PC-3 (cell line): ENCODE results near the gene GLTPD2.

Experiments
- EZH2 ChIP-seq: fragments of 300-600 bp; sonication (generic); IDR thresholded peaks from one replicate; pipeline ENCODE4 v1.6.1; 2017; ENCODE audit warnings: antibody characterized with exemption, mild to moderate bottlenecking, low read length; ENCODE audit not compliant: unreplicated experiment
- EZH2phosphoT487 ChIP-seq: fragments of 300-600 bp; sonication (generic); IDR thresholded peaks from 2 replicates; pipeline ENCODE4 v1.6.1; 2018; ENCODE audit warnings: mild to moderate bottlenecking, antibody characterized with exemption, low read length, borderline replicate concordance
- TF ChIP-seq, protein P1 (sequence below): fragments of 300-600 bp; sonication (generic); conservative IDR thresholded peaks from 2 replicates; pipeline ENCODE4 v1.5.1; 2017; ENCODE audit warnings: antibody characterized with exemption, low read depth, mild to moderate bottlenecking, low read length

- TF ChIP-seq, protein P1, sequence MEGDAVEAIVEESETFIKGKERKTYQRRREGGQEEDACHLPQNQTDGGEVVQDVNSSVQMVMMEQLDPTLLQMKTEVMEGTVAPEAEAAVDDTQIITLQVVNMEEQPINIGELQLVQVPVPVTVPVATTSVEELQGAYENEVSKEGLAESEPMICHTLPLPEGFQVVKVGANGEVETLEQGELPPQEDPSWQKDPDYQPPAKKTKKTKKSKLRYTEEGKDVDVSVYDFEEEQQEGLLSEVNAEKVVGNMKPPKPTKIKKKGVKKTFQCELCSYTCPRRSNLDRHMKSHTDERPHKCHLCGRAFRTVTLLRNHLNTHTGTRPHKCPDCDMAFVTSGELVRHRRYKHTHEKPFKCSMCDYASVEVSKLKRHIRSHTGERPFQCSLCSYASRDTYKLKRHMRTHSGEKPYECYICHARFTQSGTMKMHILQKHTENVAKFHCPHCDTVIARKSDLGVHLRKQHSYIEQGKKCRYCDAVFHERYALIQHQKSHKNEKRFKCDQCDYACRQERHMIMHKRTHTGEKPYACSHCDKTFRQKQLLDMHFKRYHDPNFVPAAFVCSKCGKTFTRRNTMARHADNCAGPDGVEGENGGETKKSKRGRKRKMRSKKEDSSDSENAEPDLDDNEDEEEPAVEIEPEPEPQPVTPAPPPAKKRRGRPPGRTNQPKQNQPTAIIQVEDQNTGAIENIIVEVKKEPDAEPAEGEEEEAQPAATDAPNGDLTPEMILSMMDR: no peak
- no peak for TF ChIP-seq EZH2
- TF ChIP-seq EZH2phosphoT487: no peak
Measured at GRCh38 chr17:4739122-4740024, 49.4 kb upstream of the GLTPD2 start, which contains the start of the genes CXCL16 and ZMYND15.
